Melanocyte of skin (primary cell): ENCODE data around the gene AP1S3. TPM values are rescaled to one million over a fixed set of nuclear protein-coding genes. Genes with fewer than 3 reads are reported as not detected.

Experiments used
- total RNA-seq, 2 donors: library from RNA; depleted of rRNA; stranded (reverse); fragments of >200 nt; gene quantifications; 2 replicates each; pipeline ENCODE4 v1.2.3, GENCODE V29; 2012

The AP1S3 gene
- total RNA-seq = 10 to 100 TPM in 1 of 2 donors, 1 to 10 TPM in 1; 8.9 to 26.3 TPM

GRCh38 chr2:223837287-223838061 is at the start of gene AP1S3:
AP1S3 (minus strand) TSS chr2:223837582; CDS start chr2:223837450, 132 bp downstream.

Other genes with a start within 250 kb of the AP1S3 start
- 1 to 10 TPM; 2.8 to 4.7 TPM for gene SCG2, start 235.2 kb downstream of the AP1S3 start, total RNA-seq
- 100 to 1,000 TPM; 231 to 252 TPM for gene WDFY1, start 107.8 kb upstream of the AP1S3 start, total RNA-seq
- 10 to 100 TPM; 77.9 to 95.0 TPM for gene MRPL44, start 119.9 kb upstream of the AP1S3 start, total RNA-seq
- 100 to 1,000 TPM in 1 of 2 donors, 10 to 100 TPM in 1; 62.3 to 142 TPM for gene SERPINE2, start 201.7 kb upstream of the AP1S3 start, total RNA-seq